GM19328 (cell line): ENCODE measurements around the gene FAM163A.

Source experiments
- ATAC-seq: cut with Tn5 transposase; IDR thresholded peaks from one replicate; pipeline ENCODE4 v1.9.1; 2021; ENCODE audit warnings: mild to moderate bottlenecking, moderate library complexity; ENCODE audit not compliant: unreplicated experiment

The FAM163A gene

GRCh38 chr1:179813626-179814545, 70.8 kb downstream of the FAM163A start:
- no peak for ATAC-seq

GRCh38 chr1:179814546-179814838, 71.4 kb downstream of the FAM163A start:
- no peak for ATAC-seq

GRCh38 chr1:179815641-179816040, 72.5 kb downstream of the FAM163A start:
- ATAC-seq: no peak

- no peak for ATAC-seq
Observed at GRCh38 chr1:179816196-179816960, 73.3 kb downstream of the FAM163A start.

- no peak for ATAC-seq
Observed at GRCh38 chr1:179817056-179817455, 74.0 kb downstream of the FAM163A start.

- no peak for ATAC-seq
Observed at GRCh38 chr1:179817789-179818188, 74.7 kb downstream of the FAM163A start.

- ATAC-seq: no peak
Observed at GRCh38 chr1:179818260-179818659, 75.2 kb downstream of the FAM163A start.

GRCh38 chr1:179818743-179819173, 75.7 kb downstream of the FAM163A start:
- no peak for ATAC-seq

GRCh38 chr1:179820226-179820970, 77.3 kb downstream of the FAM163A start:
- no peak for ATAC-seq

- ATAC-seq: no peak
Observed at GRCh38 chr1:179821524-179821923, 78.4 kb downstream of the FAM163A start.

- ATAC-seq: no peak
Observed at GRCh38 chr1:179822065-179822464, 79.0 kb downstream of the FAM163A start.

- no peak for ATAC-seq
Observed at GRCh38 chr1:179823693-179824092, 80.6 kb downstream of the FAM163A start.

GRCh38 chr1:179824265-179824664, 81.2 kb downstream of the FAM163A start:
- ATAC-seq: no peak

GRCh38 chr1:179825206-179825605, 82.1 kb downstream of the FAM163A start:
- no peak for ATAC-seq

GRCh38 chr1:179825798-179826460, 82.8 kb downstream of the FAM163A start:
- no peak for ATAC-seq

- ATAC-seq: no peak
Observed at GRCh38 chr1:179826626-179827280, 83.7 kb downstream of the FAM163A start.

GRCh38 chr1:179828554-179829110, 85.5 kb downstream of the FAM163A start:
- no peak for ATAC-seq

GRCh38 chr1:179831225-179831624, 88.1 kb downstream of the FAM163A start:
- no peak for ATAC-seq

GRCh38 chr1:179831852-179832699, 89.0 kb downstream of the FAM163A start:
- no peak for ATAC-seq
